Testis (tissue), 2 donors: ENCODE data around the gene TRIM50.

ENCODE experiments used
- CTCF ChIP-seq, 3 experiments: fragments of 450-650 bp in 2 of 3; fragments of 200-600 bp in 1 of 3; sonication (generic) in 1 of 3; IDR thresholded peaks; one replicate each; pipeline ENCODE4 v1.5.1; 2016 to 2019; ENCODE audit warnings: antibody characterized with exemption in 3 of 3, mild to moderate bottlenecking in 2 of 3, moderate library complexity in 1 of 3
- POLR2A ChIP-seq: fragments of 450-650 bp; IDR thresholded peaks from one replicate; pipeline ENCODE4 v1.6.1; 2017; ENCODE audit warnings: antibody characterized with exemption, mild to moderate bottlenecking, moderate library complexity

DNA sequence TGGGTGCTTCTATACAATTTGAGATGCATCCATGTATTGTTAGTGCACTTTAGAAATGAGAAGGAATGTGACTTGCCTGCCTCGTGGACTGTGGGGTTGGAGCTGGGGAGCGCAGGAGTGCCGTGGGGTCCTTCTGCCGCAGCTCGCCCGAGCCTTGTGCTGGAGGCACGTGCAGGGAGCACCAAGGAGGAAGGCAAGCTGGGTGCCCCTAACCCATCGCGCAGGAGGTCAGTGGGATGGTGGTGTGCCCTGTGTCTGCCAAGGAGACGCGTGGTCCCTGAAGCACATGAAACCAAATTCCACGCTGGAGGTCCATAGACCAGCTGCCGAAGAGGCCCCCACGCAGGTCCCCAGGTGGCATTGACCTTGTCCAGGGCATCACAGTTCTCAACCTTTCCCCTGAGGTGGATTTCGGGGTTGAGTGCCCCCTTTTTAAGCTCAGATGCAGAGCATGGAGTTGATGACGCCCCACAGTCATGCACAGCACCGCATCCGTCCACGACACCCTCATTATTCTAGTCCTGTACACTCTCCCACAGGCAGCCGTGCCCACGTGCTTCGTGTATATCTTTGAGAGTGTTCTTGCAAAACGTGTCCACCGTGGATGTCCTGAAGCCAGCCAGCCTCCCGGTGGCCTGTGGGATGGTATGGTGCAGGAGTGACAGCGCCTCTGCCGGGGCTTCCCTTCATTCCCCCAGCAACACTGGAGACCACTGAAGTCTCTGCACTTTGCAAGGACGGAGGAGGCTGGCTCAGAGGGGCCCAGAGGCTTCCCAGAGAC is 35.5 kb upstream of the TRIM50 start:
- no peak for TF ChIP-seq CTCF (IDR thresholded peaks at IDR 0.05)
- no peak for TF ChIP-seq POLR2A
